Kidney (tissue), 14 donors: ENCODE measurements around the gene DNMT1. TPM values are rescaled to one million over a fixed set of nuclear protein-coding genes. Genes with fewer than 3 reads are reported as not detected.

Source experiments
- DNase-seq, 5 donors: peaks; one replicate each; pipeline ENCODE4 v3.0.0-alpha.2; 2013 to 2020
- FAIRE-seq: peaks from 2 replicates; lab custom pipeline; 2012; peaks lifted over from hg19 to GRCh38; lab: Jason Lieb, UNC
- H3K27ac ChIP-seq, 2 donors: one replicate each; pipeline ENCODE4 v1.7.0; 2013; ENCODE audit warnings: low read depth in 2 of 2, low read length in 2 of 2, inconsistent platforms in 1 of 2
- H3K27me3 ChIP-seq: one replicate; pipeline ENCODE4 v1.7.1; 2013; ENCODE audit warnings: low read length, inconsistent platforms; ENCODE audit not compliant: control insufficient read depth, insufficient read depth
- H3K36me3 ChIP-seq, 3 donors: one replicate each; pipeline versions ENCODE4 v1.7.0 to v1.7.1; 2013; ENCODE audit warnings: low read length in 3 of 3, control low read depth in 1 of 3, inconsistent platforms in 1 of 3; ENCODE audit not compliant: insufficient read depth in 3 of 3, control insufficient read depth in 2 of 3
- H3K4me1 ChIP-seq, 3 donors: one replicate each; pipeline versions ENCODE4 v1.7.0 to v1.7.1; 2013; ENCODE audit warnings: low read length in 3 of 3, inconsistent platforms in 1 of 3, low read depth in 1 of 3; ENCODE audit not compliant: control insufficient read depth in 2 of 3, insufficient read depth in 2 of 3
- H3K4me3 ChIP-seq, 3 donors: one replicate each; pipeline versions ENCODE4 v1.7.0 to v1.8.1; 2013; ENCODE audit warnings: low read length in 3 of 3, control low read depth in 1 of 3, inconsistent platforms in 1 of 3
- H3K9ac ChIP-seq, 3 donors: one replicate each; pipeline versions ENCODE4 v1.7.0 to v1.7.1; 2013; ENCODE audit warnings: low read length in 3 of 3, control low read depth in 1 of 3, inconsistent platforms in 1 of 3
- H3K9me3 ChIP-seq, 3 donors: one replicate each; pipeline versions ENCODE4 v1.7.0 to v1.7.1; 2013; ENCODE audit warnings: low read length in 3 of 3, control low read depth in 1 of 3, inconsistent platforms in 1 of 3; ENCODE audit not compliant: control insufficient read depth in 2 of 3, insufficient read depth in 1 of 3
- intact Hi-C: fragments of 100-400 bp; cut with DNase I; formaldehyde crosslinking; loops from one replicate; pipeline ENCODE4 v1.11.1; 2022
- polyA plus RNA-seq: library from polyadenylated mRNA; stranded (reverse); fragments of 350-450 nt; fragmentation: Illumina TruSeq; extraction: RNeasy Lipid Tissue Mini Kit (QIAGEN cat#74804); gene quantifications from one replicate; pipeline ENCODE4 v1.2.3, GENCODE V29; 2014; ENCODE audit warnings: low read depth, low replicate concordance; ENCODE audit not compliant: insufficient read depth
- total RNA-seq: library from RNA; stranded (reverse); fragmentation: NEBNext Ultra II Directional; extraction: Animal tissue kit (Norgen Biotek cat#: 25700); gene quantifications from one replicate; pipeline ENCODE4 v1.2.1, GENCODE V29; 2021
- TF ChIP-seq, protein P1 (sequence below): IDR thresholded peaks from 3 replicates; pipeline ENCODE4 v1.5.1; 2012; ENCODE audit warnings: mild to moderate bottlenecking, moderate library complexity, borderline replicate concordance; ENCODE audit not compliant: insufficient read depth; ENCODE audit errors: extremely low read depth
- donor health status: control.
- donor health status: control.
- donor health status: control.
- donor health status: control.
- donor health status: control.
- donor health status: DM: yes; HTN: yes; CAD: no.
- donor health status: Normal renal cell carcinoma (clear cell type).

DNMT1 gene
- total and polyA plus RNA-seq, 2 donors from 2014 or later, result 15.3 to 64.6 TPM

GRCh38 chr19:10116866-10117616, 77.7 kb downstream of the DNMT1 start:
- intact Hi-C loops, result no loop called here
- no peak for FAIRE-seq
- H3K4me3 ChIP-seq, result no peak overlapping the region
- no peaks in the 10 kb centered on the region for H3K9me3 ChIP-seq
- TF ChIP-seq, protein P1, sequence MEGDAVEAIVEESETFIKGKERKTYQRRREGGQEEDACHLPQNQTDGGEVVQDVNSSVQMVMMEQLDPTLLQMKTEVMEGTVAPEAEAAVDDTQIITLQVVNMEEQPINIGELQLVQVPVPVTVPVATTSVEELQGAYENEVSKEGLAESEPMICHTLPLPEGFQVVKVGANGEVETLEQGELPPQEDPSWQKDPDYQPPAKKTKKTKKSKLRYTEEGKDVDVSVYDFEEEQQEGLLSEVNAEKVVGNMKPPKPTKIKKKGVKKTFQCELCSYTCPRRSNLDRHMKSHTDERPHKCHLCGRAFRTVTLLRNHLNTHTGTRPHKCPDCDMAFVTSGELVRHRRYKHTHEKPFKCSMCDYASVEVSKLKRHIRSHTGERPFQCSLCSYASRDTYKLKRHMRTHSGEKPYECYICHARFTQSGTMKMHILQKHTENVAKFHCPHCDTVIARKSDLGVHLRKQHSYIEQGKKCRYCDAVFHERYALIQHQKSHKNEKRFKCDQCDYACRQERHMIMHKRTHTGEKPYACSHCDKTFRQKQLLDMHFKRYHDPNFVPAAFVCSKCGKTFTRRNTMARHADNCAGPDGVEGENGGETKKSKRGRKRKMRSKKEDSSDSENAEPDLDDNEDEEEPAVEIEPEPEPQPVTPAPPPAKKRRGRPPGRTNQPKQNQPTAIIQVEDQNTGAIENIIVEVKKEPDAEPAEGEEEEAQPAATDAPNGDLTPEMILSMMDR, result no peak
- H3K4me1 ChIP-seq, result peaks cover 0 to 9% (median 0%) of the 10 kb centered on the region in 3 donors
- DNase-seq, result no peak
- H3K27ac ChIP-seq, result no peak overlapping the region
- H3K36me3 ChIP-seq, result peaks cover 0 to 17% (median 2%) of the 10 kb centered on the region in 3 donors
- no peaks in the 10 kb centered on the region for H3K27me3 ChIP-seq
- H3K9ac ChIP-seq, result no peak overlapping the region

- Histone ChIP-seq H3K4me3 (no peak overlapping the region), H3K4me1 (peaks cover 0 to 9% (median 0%) of the 10 kb centered on the region in 3 donors), H3K9ac (no peak overlapping the region), H3K27me3 (no peaks in the 10 kb centered on the region), H3K36me3 (peaks cover 0 to 17% (median 2%) of the 10 kb centered on the region in 3 donors), H3K9me3 (no peaks in the 10 kb centered on the region), H3K27ac (no peak overlapping the region)
- TF ChIP-seq, protein P1, result no peak
- DNase-seq, result no peak
- intact Hi-C loops, result no loop called here
- FAIRE-seq, result no peak
Observed at GRCh38 chr19:10116085-10116865, 78.5 kb downstream of the DNMT1 start.

GRCh38 chr19:10115392-10116084, 79.2 kb downstream of the DNMT1 start:
- peaks cover 0 to 9% (median 0%) of the 10 kb centered on the region in 3 donors for H3K4me1 ChIP-seq
- TF ChIP-seq, protein P1, result no peak
- peaks cover 0 to 17% (median 2%) of the 10 kb centered on the region in 3 donors for H3K36me3 ChIP-seq
- no peaks in the 10 kb centered on the region for H3K9me3 ChIP-seq
- FAIRE-seq (no peak), DNase-seq (peak in 1 of 5 donors; percentile 79)
- H3K9ac ChIP-seq, result no peak overlapping the region
- intact Hi-C loops, result no loop called here
- no peak overlapping the region for H3K27ac ChIP-seq
- H3K27me3 ChIP-seq, result no peaks in the 10 kb centered on the region
- H3K4me3 ChIP-seq, result no peak overlapping the region
